ENCODE results near the gene CAPS2. TPM values are rescaled to one million over a fixed set of nuclear protein-coding genes. Genes with fewer than 3 reads are reported as not detected.

CAPS2 gene
- total and polyA plus RNA-seq, 9 of the 15 experiments (the other 6 are each of a cell fraction or from before 2014, with no cell fraction given): 0.10 to 0.82 (median 0.47) TPM; not detected in 1

- Histone ChIP-seq H4K20me1 (replicated peaks; ENCODE audit: control insufficient read depth, insufficient read depth, low read length) (no peaks in the 10 kb centered on the region), H3K27me3 (ENCODE audit: control insufficient read depth in 2 of 2, insufficient read depth in 2 of 2, low read length in 2 of 2) (no peaks in the 10 kb centered on the region), H3K36me3 (ENCODE audit: control insufficient read depth, insufficient read depth, low read length) (no peaks in the 10 kb centered on the region), H3K9ac (ENCODE audit: insufficient read depth in 1 of 2, low read depth in 2 of 2, low read length in 2 of 2) (no peak overlapping the region), H3K27ac (ENCODE audit: extremely low read depth, low read depth, low read length) (no peak overlapping the region), H3K79me2 (ENCODE audit: control insufficient read depth, insufficient read depth, low read length) (no peaks in the 10 kb centered on the region), H3K4me1 (replicated peaks in 1 of 2; ENCODE audit: control insufficient read depth in 2 of 2, insufficient read depth in 2 of 2, low read length in 2 of 2) (peaks cover 0 to 7% of the 10 kb centered on the region in 2 experiments; a peak in 1 of 5 replicates), H3K9me3 (replicated peaks; ENCODE audit: control insufficient read depth, insufficient read depth, low read depth, low read length) (no peaks in the 10 kb centered on the region), H2AFZ (ENCODE audit: low read depth, low read length) (no peak overlapping the region), H3K9me1 (ENCODE audit: control insufficient read depth, insufficient read depth, low read length) (no peaks in the 10 kb centered on the region), H3K4me3 (no peak overlapping the region), H3K4me2 (ENCODE audit: insufficient read depth, low read length) (no peak overlapping the region)
- ChIA-PET POLR2A (interaction anchor here (0.6 kb wide), 1 partner anchor 14 kb away, joined by 3 read pairs; no protein-coding TSS in a partner anchor), CTCF (ENCODE audit: low intra/inter-chr PET ratio) (no interaction called here)
- intact Hi-C loops (cut with micrococcal nuclease) (no loop called here), in situ Hi-C loops (cut with MboI) (no loop called here)
- no TSS peak for BruUV-seq (replicated peaks)
- ATAC-seq: no peak; the same call in 2 of the 3 replicates
- WGBS (ENCODE audit: insufficient coverage, low coverage, missing lambda C conversion rate): 12% methylated on average over 35 of the region's 56 CpGs
- no peak for FAIRE-seq
- DNase-seq (ENCODE audit: extremely low read depth in 1 of 4, low spot score in 3 of 4): no peak
- TF ChIP-seq ZNF584 (CRISPR knock-in tag; IDR thresholded peaks at IDR 0.05; ENCODE audit: low read depth) (no peak), RCOR1 (IDR thresholded peaks at IDR 0.05; ENCODE audit: borderline replicate concordance in 1 of 2, low read depth in 2 of 2, low read length in 2 of 2) (no peak), PATZ1 (CRISPR knock-in tag; IDR thresholded peaks at IDR 0.05; ENCODE audit: borderline replicate concordance) (no peak), CC2D1A (IDR thresholded peaks at IDR 0.05) (no peak), RBFOX2 (IDR thresholded peaks at IDR 0.05; ENCODE audit: low read depth, low read length) (no peak), HNRNPL (IDR thresholded peaks at IDR 0.05; ENCODE audit: low read depth, low read length) (no peak), HOXB6 (CRISPR knock-in tag; IDR thresholded peaks at IDR 0.05; ENCODE audit: borderline replicate concordance) (no peak), ZNF785 (CRISPR knock-in tag; IDR thresholded peaks at IDR 0.05) (no peak), STAG1 (CRISPR knock-in tag; IDR thresholded peaks at IDR 0.05; ENCODE audit: borderline replicate concordance) (no peak), ZNF511 (CRISPR knock-in tag; IDR thresholded peaks at IDR 0.05) (no peak)
Measured at GRCh38 chr12:75305412-75306332, 24.5 kb downstream of the CAPS2 start.
